SW480 (cell line): ENCODE data around the gene DPP10.

ENCODE experiments used
- DNase-seq: peaks from one replicate; pipeline ENCODE4 v3.0.0-alpha.2; 2016; ENCODE audit warnings: low spot score

The DPP10 gene

GRCh38 chr2:115161081-115161770 lies 718.8 kb downstream of the DPP10 start:
- no peak for DNase-seq

- DNase-seq = no peak
Measured at GRCh38 chr2:115161771-115162493, 719.5 kb downstream of the DPP10 start.

GRCh38 chr2:115162494-115163293 lies 720.3 kb downstream of the DPP10 start:
- DNase-seq = no peak

- no peak for DNase-seq
Measured at GRCh38 chr2:115163572-115163971, 721.1 kb downstream of the DPP10 start.

- DNase-seq = peak; percentile 56
Measured at GRCh38 chr2:115165529-115166109, 723.2 kb downstream of the DPP10 start.

- no peak for DNase-seq
Measured at GRCh38 chr2:115168457-115168856, 726.0 kb downstream of the DPP10 start.

GRCh38 chr2:115169814-115170213 lies 727.4 kb downstream of the DPP10 start:
- DNase-seq = no peak

- no peak for DNase-seq
Measured at GRCh38 chr2:115171751-115172150, 729.3 kb downstream of the DPP10 start.

GRCh38 chr2:115174651-115175050 lies 732.2 kb downstream of the DPP10 start:
- DNase-seq = no peak

- DNase-seq = no peak
Measured at GRCh38 chr2:115183144-115183543, 740.7 kb downstream of the DPP10 start.

GRCh38 chr2:115190459-115190858 lies 748.0 kb downstream of the DPP10 start:
- DNase-seq = no peak

GRCh38 chr2:115194623-115195022 lies 752.2 kb downstream of the DPP10 start:
- DNase-seq = peak; percentile 13

GRCh38 chr2:115196587-115196986 lies 754.1 kb downstream of the DPP10 start:
- DNase-seq = no peak

GRCh38 chr2:115199966-115200365 lies 757.5 kb downstream of the DPP10 start:
- DNase-seq = no peak

GRCh38 chr2:115201386-115201785 lies 758.9 kb downstream of the DPP10 start:
- no peak for DNase-seq

- no peak for DNase-seq
Measured at GRCh38 chr2:115208493-115209164, 766.2 kb downstream of the DPP10 start.

GRCh38 chr2:115214050-115214449 lies 771.6 kb downstream of the DPP10 start:
- no peak for DNase-seq

- DNase-seq = no peak
Measured at GRCh38 chr2:115219296-115219695, 776.9 kb downstream of the DPP10 start.

GRCh38 chr2:115234186-115234585 lies 791.7 kb downstream of the DPP10 start:
- no peak for DNase-seq

GRCh38 chr2:115234737-115235136 lies 792.3 kb downstream of the DPP10 start:
- DNase-seq = no peak

GRCh38 chr2:115248066-115248465 lies 805.6 kb downstream of the DPP10 start:
- no peak for DNase-seq

GRCh38 chr2:115277366-115277765 lies 834.9 kb downstream of the DPP10 start:
- no peak for DNase-seq
